Stimulated activated CD8-positive, alpha-beta memory T cell treated with anti-CD3 and anti-CD28 coated beads, Interleukin-12 subunit alpha, Interleukin-12 subunit beta, amount 100 ng/mL, for 1 hour (primary cell): ENCODE results near the gene FIGLA.
"Not testable (repeated sequence)": the region's sequence is repeated elsewhere in the genome, so short reads cannot be mapped to it uniquely, and the experiment has no call there.

Experiments
- DNase-seq: peaks from one replicate; pipeline ENCODE4 v3.0.0-alpha.2; 2020; ENCODE audit warnings: low read depth

Gene FIGLA

DNA sequence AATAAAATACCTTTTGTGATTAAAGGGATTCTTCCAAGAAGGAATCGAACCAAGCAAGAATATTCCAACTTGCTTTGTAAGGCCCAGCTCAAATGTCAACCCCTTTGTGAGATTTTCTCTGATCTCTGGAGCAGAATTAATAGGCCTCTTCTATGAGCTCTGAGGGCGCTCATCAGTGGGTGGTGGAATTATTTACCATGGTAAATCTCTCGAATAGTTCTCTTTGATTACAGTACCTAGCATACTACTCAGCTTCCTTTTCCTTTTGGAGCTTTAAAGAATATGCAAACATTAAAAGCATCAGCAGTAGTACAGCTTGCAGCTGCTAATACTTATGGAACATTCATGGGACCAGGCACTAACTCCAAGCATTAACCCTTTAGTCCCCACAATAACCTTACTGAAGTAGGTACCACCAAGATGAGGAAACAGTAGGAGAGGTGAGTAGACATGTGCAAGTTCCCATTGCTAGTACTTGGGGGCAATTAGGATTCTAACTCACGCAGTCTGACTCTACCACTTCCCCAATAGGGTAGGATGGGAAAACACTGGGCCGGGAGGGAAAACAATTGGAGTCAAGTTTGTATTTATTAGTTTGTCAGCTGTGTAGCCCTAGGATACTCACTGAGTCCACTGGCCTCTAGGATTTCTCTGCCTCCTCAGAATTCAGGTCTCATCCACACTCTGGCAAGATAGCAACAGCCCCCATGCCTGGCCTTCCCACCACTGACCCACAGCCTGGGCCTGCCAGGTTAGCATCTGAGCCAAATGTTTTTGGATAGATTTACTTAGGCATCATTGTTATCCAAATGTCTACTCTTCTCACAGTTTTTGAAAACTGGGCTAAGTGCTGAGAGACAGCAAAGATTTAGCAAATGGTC lies 44.1 kb downstream of the FIGLA start:
- DNase-seq, result no peak

DNA sequence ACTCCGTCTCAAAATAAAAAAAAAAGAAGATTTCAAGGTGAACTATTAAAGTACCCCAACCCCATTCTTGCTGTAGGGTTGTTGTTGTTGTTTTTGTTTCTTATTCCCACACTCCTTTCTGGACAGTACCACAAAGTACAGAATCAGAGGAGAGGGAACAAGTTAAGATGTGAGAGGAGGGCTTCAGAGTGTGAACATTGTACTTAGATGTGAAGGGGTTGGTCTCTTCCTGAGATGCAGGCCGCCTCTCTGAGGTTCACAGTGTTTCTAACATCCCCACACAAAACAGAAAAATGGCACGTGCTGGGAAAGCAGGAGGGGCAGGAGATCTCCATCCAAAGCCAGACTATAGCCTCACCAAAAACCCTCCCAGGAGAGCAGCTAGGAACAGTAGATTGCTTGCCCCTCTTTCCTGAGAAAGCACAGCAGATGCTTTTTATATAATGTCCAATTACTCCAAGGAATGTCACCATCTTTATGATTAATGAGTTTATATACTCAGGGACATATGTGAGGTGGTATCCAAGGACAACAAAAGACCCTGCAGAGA lies 45.1 kb downstream of the FIGLA start:
- DNase-seq, result no peak

DNA sequence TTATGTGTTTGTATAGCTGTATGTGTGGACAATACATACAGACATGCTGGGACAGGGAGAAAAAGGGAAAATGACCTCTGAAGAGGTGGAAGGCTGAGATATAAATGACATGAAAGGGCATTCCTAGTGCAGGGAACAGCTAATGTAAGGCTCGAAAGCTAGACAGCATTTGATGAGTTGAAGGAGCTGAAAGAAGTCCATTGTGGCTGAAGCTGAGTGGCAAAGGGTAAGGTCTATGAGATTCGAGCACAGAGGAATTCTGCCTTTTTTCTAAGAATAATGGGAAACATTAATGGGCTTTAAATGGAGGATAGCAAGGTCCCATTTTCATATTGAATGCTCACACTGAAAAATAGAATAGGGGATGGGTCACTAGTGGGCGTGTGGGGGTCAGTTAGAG lies 46.0 kb downstream of the FIGLA start:
- DNase-seq, result no peak

DNA sequence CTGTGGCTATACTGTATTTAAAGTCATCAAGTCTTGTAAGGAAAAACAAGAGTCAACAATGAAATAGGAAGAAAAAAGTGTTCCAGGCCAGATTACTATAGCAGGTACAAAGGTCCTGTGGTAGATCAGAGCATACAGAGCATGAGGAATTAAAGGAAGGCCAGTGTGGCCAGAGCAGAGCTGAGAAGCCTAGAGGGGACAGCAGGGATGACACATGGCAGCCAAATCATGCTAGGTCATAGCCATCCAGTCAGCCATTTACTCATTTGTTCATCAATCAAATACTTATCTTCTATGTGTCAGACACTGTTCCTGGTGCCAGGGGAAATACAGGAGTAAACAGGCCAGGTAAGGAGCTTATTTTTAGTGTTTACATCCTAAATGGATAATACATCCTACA lies 46.8 kb downstream of the FIGLA start:
- no peak for DNase-seq

DNA sequence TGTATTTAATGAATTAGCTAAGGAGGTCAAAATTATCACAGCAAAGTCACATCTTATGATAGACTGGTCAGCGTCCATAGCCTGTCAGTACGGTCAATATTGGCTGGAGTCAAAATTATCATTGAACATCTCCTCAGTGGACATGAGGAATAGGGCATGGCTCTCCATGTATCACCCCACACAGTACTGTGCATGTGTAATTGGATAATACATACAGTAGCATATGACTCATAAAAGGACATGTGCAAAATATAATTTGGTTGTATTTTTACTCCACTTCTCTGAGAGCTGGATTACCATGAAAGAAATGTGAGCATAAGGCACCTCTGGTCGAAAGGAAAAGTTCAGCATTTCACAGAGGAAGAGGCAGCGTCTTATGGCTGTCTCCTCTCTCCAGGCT lies 47.4 kb downstream of the FIGLA start:
- no peak for DNase-seq

DNA sequence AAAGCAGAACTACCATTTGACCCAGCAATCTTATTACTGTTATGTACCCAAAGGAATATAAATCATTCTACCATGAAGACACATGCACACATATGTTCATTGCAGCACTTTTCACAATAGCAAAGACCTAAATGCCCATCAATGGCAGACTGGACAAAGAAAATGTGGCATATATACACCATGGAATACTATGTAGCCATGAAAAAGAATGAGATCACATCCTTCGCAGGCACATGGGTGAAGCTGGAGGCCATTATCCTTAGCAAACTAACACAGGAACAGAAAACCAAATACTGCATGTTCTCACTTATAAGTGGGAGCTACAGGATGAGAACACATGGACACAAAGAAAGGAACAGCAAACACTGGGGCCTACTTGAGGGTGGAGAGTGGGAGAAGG lies 51.0 kb downstream of the FIGLA start:
- not testable (repeated sequence) for DNase-seq

DNA sequence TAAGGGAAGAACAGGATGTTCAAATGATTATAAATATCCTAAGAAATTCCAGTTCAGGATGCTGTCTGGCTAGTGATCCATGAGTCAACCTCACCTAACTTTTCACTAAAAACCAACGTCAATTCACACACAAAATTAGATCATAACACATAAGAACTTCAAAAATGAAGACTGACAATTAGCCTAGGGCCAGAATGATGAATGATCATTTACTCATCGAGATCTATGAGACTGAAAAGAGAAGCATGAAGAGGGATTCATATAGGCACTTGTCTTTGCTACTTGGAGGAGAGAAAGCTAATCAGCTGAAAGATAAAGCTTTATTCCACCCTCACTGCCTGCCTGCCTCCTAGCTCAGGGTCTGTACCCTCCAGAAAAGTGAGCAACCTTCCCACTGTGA lies 52.3 kb downstream of the FIGLA start:
- no peak for DNase-seq

DNA sequence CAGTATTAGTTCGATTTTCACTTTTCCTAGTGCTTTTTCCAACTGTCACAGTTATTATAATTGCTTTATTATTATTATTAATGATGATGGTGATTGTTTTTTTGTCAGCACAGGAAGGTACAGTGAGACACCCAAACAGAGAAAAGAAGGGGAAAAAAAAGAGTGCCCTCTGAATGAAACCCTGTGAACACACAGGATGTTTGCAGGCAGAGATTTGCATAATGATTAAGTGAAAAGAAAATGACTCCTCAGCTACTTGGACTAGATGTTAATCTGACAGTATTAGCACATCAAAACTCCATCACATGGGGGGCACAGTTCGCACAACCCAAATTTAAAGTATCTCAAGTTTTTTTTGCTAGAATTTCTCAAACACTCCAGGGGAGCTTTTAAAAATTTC lies 55.4 kb downstream of the FIGLA start:
- no peak for DNase-seq

DNA sequence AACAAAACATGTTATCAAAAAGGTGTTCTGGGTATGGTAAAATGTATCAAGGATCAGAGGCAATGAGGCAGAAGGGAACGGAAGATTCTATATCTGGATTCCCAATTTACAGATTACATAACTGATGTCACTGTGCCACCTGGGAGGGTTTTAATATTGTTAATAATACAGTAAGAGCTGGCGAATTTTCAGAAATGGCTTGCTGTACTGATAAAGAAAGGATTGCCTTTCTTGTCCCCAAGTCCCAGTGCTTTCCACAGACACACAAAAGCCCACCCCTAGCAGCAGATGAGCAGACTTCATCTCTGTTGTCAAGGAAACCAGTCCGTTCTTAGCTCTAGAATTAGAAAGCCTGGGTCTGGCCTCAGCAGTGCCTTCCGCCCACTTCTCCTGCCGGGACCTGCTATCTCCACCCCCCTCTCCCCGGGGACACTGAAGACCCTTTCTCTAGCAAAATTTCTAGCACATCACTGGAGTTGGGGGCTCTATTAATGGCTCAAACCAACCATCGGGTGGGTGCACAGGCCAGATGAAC lies 56.7 kb downstream of the FIGLA start:
- DNase-seq, result no peak

DNA sequence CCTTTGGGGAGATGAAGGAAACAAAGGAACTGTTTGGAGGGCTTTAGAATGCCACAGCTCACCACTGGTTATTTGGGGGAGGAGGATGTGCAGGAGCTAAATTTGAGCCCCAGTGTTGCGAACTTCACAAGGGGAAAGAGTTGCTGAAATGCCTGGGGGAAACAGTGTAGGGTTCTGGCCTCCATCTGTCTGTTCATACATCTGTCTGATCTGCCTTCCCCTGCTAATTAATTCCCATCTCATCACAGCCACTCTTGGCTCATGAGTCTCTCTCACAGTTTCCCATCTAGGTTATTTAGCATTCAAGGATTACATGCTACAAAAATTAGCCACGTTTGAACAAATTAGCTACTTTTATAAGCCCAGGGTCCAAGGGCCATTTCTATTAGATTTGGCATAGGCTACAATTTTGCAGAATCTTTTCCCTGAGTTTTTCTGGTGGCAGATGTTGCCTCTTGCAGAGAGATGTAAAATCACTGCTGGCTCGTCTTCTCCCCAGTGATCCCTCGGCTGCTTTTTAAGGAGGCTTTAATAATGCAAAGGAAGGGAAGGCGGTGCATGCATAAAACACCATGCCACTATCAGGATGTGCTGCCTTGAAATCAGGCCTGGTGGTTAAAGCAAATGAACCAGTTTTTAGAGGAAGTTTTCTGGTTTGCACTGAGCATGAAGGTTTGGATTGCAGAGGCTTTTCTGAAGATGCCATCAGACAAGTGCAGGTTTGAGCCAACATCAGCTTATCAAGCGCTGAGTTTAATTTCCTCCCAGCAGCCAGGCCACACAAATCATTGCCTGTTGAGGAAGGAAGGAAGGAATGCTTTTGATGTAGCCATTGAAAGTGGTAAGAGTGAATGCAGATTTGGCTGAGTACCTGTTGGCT lies 57.4 kb downstream of the FIGLA start:
- no peak for DNase-seq

DNA sequence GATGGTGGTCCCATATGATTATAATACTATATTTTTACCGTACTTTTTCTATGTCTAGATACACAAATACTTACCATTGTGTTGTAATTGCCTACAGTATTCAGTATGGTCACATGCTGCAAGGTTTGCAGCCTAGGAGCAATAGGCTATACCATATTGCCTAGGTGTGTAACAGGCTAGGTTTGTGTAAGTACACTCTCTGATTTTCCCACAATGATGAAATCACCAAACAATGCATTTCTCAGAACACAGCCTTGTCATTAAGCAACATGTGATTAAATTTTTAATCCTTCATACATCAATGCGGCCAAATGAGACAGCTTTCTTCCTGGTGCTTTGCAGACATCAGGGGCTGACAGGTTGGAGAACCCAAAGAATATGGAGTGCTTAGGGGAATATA lies 59.7 kb downstream of the FIGLA start:
- DNase-seq, result no peak

DNA sequence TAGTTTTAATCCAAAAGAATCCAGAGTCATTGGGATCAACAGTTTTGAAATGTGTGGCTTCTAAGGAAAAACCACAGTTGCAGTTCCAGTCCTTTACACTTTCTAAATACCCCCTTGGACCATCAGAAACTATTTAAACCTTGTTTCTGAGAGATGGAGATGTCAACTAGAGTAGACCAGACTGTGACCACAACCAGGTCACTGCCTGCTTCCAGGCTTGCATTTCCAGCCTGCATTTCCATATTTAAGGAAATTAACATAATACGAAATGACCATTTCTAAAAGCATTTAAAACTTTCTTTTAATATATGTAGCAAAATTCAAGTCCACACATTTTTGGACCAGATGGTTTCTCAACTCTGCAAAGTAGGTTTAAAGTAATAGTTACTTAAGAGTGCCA lies 60.8 kb downstream of the FIGLA start:
- no peak for DNase-seq

DNA sequence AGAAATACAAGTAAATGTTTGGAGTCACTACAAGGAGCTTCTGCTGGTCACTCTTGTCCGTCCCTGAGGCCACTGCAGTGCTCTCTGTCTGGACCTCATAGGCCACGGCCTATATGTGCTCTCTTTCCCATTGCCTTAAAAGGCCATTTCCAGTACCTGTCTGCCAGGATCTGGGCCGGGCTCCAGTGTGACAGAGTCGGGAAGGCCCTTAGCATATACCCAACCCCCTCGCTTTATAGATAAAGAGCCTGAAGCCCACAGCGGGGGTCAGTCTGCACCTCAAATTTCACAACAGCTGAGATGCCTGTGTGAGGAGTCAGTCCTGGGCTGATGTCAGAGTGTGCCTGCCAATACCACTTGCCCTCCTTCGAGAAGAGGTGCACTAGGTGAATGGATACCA lies 62.3 kb downstream of the FIGLA start:
- no peak for DNase-seq
